GM19238 (cell line): ENCODE data around the gene NSMCE1.

Source experiments
- DNase-seq: peaks from one replicate; pipeline ENCODE4 v3.0.0; 2011; ENCODE audit warnings: low spot score; ENCODE audit not compliant: insufficient read length

The NSMCE1 gene

GRCh38 chr16:27232061-27232900 is 36.3 kb downstream of the NSMCE1 start:
- DNase-seq = peak; percentile 53

DNA sequence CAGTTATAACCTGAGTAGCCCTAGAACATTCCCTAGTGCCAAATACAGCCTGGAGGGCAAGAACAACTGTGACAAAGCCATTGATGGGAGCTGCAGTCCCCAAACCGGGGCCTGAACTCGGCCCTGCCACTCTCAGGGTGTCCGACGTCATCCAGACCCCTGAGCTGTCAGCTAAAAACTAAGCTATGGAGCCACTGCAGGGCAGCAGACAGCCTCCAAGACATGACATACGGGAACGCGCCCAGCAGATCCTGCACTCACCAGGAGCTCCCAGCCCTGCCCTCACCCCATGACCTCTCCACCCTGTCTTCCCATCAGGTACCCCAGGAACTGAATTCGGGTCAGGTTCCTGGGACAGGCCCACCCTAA is 36.9 kb downstream of the NSMCE1 start:
- DNase-seq = no peak

DNA sequence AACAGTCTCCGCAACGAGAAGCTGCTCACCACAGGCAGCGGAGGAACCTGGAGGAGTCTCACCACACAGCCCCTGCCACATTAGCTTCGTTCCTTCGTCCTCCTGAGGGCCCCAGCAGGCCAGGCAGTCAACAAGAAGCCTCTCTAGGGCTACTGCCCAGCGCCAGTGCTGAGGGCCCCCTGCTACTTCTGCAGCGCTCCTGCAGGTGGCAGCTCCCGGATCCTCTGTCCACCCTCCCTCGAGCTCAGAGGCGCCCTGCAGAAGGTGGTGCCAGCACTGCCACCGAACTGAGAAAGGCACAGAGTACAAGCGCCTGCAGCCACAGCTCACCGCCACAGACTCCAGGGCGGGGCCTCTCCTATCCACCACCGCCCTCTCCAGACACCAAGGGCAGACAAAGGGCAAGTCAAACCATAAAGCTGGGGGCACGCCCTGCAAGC is 38.0 kb downstream of the NSMCE1 start:
- DNase-seq = no peak

GRCh38 chr16:27229891-27230470 is 38.6 kb downstream of the NSMCE1 start:
- no peak for DNase-seq

GRCh38 chr16:27228621-27229501 is 39.7 kb downstream of the NSMCE1 start:
- no peak for DNase-seq

DNA sequence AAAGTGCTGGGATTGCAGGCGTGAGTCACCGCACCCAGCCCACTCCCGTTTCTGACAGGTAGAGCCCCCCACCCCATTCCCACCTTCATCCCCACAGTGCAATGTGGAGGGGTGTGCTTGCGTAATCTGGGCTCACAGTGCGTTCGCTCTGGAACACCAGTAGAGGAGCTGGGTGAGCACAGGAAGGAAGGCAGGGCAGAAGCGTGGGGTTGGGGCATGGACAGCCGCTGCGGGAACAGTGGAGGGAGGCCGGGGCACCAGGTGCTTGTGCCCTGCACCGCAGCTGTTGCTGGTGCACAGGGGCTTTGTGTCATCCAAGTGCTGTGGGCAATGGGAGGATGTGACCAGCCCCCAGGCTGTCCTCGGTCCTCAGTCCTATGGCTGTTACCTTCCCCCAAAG is 40.5 kb downstream of the NSMCE1 start:
- DNase-seq = no peak

- no peak for DNase-seq
Measured at GRCh38 chr16:27226976-27227705, 41.4 kb downstream of the NSMCE1 start.

DNA sequence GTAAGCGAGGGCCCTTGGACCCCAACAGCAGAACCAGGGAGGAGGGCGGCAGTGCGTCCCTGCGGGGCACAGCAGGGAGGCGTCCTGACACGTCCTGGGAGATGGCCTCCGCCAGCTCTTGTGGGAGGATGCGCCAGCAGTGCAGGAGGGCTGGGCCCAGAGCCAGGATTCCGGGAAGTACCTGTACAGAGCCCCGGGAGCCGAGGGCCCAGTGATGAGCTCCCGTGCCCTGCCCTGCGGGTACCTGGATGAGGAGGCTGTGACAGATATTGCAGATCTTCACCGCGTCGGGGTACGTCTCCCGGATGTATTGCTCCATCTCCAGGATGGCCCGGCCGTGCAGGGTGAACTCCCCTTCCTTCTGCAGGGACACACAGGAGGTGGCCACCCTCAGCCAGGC is 42.1 kb downstream of the NSMCE1 start:
- no peak for DNase-seq

DNA sequence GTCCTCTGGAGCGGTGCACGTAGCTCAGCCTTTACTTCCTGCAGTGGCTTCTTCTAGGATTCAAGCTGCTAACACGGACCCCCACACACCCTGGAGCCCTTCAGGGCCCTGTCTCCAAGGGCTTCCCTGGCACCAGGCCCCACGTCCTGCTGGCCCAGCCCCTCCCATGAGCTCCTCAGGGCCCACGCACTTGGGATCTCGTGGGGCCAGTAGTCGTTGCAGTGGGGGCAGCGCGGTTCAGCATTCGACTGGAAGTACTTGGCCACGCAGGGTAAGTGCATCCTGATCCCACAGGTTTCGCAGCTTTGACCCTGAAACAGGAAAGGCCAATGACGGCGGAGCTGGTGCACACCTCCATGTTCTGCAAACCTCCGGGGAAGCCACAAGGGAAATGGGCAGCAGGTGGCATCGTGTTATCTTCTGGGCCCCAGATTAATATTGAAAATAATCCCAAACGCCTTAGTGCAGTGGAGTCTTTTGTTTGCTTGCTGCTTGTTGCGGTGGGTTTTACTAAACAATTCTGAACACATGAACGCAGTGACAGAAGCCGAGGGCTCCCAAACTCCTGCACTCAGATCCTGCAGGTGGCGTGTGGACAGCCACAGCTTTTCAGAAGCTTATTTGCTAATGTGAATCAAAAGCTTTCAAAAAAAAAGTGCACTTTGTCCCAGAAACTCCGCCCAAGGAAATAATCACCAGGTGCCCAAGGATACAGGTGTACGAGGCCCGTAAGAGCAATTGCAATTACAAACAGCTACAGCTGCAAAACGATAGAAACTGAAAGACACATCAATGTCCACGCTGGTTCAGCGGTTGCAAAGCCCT is 42.8 kb downstream of the NSMCE1 start:
- DNase-seq = no peak

GRCh38 chr16:27224741-27225300 is 43.8 kb downstream of the NSMCE1 start:
- no peak for DNase-seq

- DNase-seq = no peak
Measured at GRCh38 chr16:27224271-27224737, 44.3 kb downstream of the NSMCE1 start.

GRCh38 chr16:27223701-27224100 is 44.9 kb downstream of the NSMCE1 start:
- DNase-seq = no peak

DNA sequence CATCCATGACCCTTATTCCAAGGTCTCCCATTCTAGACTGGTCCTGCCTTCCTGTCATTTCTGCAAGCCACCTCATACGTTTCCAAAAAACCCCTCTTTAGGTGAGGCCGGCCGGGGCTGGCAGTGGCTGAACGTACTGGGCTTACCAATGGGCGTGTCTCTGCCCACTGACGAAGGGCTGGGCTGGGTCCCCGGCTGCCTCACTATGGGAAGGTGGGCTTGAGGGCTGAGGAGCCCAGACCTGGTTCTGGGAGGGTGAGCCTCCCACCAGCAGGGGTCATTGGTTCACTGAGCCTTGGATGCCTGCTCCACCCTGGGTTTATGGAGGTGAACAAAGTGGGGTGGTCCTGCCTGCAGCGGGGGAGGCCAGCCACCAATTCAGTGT is 45.4 kb downstream of the NSMCE1 start:
- DNase-seq = no peak

- no peak for DNase-seq
Measured at GRCh38 chr16:27222249-27223225, 46.0 kb downstream of the NSMCE1 start.

DNA sequence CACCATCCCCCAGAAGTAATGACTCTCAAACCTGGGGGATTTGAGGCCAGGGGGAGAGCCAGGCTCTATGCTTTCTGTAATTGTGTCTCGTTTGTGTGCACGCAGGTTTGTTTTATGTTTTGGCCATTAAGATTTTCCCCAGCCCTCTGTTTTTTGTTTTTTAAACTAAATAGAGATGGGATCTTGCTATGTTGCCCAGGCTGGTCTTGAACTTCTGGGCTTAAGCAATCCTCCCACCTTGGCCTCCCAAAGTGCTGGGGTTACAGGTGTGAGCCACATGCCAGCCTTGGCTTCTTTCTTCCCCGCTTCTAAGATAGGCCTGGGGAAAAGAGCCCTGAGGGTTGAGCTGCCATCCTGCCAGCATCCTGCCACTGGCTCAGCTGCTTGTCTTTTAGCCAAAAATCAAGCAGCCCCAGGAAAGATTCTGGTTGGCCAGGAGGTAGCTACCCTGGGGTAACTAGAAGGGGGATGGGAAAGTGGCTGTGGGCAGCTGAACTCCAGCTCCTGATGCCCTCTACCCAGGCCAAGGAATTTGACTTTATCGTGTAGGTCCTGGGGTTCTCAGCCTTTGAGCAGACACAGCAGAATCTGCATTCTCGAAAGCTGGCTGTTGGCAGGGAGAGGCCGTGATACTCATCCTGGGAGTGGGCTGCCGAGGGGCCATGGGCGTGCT is 46.9 kb downstream of the NSMCE1 start:
- DNase-seq = no peak

- no peak for DNase-seq
Measured at GRCh38 chr16:27220991-27221390, 47.6 kb downstream of the NSMCE1 start.

DNA sequence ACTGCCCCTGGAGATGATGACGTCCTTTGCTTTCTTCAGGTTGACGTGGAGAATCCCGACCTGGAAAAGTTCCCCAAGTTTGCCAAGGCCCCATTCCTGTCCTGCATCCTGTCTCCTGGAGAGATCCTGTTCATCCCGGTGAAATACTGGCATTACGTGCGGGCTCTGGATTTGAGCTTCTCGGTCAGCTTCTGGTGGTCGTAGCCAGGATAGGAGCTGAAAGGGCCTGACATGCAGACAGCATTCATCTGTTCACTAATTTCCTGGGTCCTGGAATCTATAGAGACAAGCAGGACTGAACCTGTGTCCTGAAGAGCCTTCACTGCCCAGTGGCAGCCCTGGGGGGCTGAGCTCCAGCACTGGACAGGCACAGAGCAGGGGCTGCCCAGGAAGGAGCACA is 48.0 kb downstream of the NSMCE1 start:
- DNase-seq = no peak

DNA sequence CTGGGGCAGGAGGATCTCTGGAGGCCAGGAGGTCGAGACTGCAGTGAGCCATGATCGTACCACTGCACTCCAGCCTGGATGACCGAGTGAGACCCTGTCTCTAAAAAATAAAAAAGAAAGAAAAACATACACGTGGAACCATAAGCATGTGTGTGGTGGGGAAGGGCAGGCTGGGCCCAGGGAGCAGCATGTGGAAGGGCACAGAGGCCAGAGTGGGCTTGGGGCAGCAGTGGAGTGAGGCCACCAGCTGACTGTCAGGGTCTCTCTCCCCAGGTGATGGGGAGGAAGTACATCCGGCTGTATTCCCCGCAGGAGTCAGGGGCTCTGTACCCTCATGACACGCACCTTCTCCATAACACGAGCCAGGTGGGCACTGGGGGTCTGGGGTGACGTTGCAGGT is 48.5 kb downstream of the NSMCE1 start:
- no peak for DNase-seq
